Tibial nerve (tissue), 4 donors: ENCODE results near the gene FBN2.

Experiments
- EP300 ChIP-seq, 2 donors: sonication (generic); formaldehyde crosslinking; IDR thresholded peaks; one replicate each; pipeline ENCODE4 v1.6.1; 2017; ENCODE audit warnings: antibody characterized with exemption in 2 of 2, mild to moderate bottlenecking in 1 of 2
- POLR2A ChIP-seq, 2 donors: fragments of 450-650 bp; IDR thresholded peaks; one replicate each; pipeline ENCODE4 v1.6.1; 2017; ENCODE audit warnings: antibody characterized with exemption in 2 of 2, mild to moderate bottlenecking in 2 of 2, moderate library complexity in 2 of 2
- TF ChIP-seq, protein P1 (sequence below), 5 experiments: fragments of 200-600 bp in 3 of 5; fragments of 450-650 bp in 2 of 5; sonication (generic) in 3 of 5; IDR thresholded peaks; one replicate each; pipeline ENCODE4 v1.5.1; 2016 to 2019; ENCODE audit warnings: antibody characterized with exemption in 5 of 5, mild to moderate bottlenecking in 3 of 5, moderate library complexity in 2 of 5

DNA sequence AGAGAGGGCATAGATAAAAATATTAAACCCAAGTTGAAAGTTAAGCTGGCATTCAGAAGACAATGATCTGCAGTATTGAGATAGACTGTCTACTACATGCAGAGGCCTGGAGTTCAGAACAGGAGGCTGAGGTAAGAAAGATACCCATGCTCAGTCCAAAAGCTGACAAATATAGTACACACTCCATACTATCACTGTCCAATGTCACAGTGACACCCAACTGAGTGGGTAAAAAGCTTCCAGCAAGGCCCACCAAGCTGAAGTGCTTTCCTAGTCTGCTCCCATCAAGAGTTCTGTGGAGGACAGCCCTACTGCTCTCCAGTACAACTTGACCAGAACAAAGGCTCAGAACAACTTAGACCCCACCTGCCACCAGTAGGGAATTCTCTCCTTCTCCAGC lies 329.6 kb downstream of the FBN2 start:
- TF ChIP-seq EP300 (IDR thresholded peaks at IDR 0.05): no peak
- TF ChIP-seq, protein P1, sequence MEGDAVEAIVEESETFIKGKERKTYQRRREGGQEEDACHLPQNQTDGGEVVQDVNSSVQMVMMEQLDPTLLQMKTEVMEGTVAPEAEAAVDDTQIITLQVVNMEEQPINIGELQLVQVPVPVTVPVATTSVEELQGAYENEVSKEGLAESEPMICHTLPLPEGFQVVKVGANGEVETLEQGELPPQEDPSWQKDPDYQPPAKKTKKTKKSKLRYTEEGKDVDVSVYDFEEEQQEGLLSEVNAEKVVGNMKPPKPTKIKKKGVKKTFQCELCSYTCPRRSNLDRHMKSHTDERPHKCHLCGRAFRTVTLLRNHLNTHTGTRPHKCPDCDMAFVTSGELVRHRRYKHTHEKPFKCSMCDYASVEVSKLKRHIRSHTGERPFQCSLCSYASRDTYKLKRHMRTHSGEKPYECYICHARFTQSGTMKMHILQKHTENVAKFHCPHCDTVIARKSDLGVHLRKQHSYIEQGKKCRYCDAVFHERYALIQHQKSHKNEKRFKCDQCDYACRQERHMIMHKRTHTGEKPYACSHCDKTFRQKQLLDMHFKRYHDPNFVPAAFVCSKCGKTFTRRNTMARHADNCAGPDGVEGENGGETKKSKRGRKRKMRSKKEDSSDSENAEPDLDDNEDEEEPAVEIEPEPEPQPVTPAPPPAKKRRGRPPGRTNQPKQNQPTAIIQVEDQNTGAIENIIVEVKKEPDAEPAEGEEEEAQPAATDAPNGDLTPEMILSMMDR (IDR thresholded peaks at IDR 0.05): no peak
- no peak for TF ChIP-seq POLR2A (IDR thresholded peaks at IDR 0.05)
